GM19395 (cell line): Measurements from ENCODE around the gene SLC16A2.
A peak's percentile ranks its signal among the peaks of the same experiment; 100 is the strongest.

Experiments used
- ATAC-seq: cut with Tn5 transposase; IDR thresholded peaks from one replicate; pipeline ENCODE4 v1.9.1; 2021; ENCODE audit warnings: mild to moderate bottlenecking, moderate library complexity; ENCODE audit not compliant: unreplicated experiment

SLC16A2 gene

DNA sequence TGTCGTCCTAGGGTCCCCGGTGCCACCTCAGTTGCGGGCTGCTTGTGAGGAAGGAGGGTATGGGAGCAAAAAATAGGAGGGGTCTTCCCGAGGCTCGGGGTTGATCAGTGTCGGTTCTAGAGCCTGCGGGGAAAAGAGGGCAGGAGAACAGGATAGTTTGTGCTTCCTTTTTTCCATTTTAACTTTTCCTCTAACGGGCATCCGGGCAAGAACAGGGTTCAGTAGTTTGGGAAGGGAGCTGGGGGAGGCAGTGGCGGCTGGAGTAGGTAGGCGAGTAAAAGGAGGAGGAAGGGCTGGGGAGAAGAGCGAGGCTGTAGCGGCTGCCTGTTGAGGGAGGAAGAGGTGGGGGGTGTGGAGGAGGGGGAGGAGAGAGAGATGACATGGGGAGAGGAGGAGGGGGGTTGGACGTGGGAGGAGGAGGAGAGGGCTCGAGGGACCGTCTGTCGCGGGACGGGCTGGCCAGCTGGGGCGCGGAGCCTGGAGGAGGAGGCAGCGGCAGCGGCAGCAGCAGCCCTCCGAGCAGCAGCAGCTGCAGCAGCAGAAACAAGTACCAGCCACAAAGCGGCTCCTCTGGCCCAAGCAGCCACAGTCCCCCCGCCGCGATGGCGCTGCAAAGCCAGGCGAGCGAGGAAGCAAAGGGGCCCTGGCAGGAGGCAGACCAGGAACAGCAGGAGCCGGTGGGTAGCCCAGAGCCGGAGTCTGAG is at the start of gene SLC16A2:
SLC16A2 (plus strand) TSS at position 458 of the 704 bp plus-strand sequence; CDS start at position 603, 145 bp downstream.
- ATAC-seq: peak; percentile 59

DNA sequence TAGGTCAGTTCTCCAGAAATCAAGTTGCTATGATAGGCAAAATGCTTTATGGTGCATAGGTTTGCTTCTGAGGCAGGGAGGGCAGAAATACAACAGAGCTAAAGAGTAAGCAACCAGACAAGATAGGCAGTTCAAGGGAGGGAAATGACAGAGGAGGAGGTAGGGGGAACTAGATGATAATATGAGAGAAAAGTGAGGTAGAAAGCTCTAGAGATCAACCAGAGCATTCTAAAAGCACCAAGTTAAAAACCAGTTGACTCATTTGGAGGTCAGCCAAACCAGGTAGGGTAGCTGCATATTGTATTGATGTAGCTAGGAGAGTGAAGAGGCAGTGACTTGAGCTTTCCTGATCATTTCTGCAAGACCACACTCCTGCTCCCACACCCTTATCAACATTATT is 49.0 kb upstream of the SLC16A2 start:
- no peak for ATAC-seq

DNA sequence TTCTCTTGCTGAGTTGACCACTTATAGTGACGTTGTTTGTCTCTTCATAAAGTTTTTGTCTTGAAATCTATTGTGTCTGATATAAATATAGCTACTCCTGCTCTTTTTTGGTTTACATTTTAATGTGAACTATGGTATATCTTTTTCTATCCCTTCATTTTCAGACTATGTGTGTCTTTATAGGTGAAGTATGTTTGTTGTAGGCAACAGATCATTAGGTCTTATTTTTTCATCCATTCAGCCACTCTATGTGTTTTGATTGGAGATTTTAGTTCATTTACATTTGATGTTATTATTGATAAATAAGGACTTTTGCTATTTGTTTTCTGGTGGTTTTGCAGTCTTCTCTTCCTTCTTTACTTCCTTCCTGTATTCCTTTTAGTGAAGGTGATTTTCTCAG is 44.0 kb upstream of the SLC16A2 start:
- ATAC-seq: no peak

DNA sequence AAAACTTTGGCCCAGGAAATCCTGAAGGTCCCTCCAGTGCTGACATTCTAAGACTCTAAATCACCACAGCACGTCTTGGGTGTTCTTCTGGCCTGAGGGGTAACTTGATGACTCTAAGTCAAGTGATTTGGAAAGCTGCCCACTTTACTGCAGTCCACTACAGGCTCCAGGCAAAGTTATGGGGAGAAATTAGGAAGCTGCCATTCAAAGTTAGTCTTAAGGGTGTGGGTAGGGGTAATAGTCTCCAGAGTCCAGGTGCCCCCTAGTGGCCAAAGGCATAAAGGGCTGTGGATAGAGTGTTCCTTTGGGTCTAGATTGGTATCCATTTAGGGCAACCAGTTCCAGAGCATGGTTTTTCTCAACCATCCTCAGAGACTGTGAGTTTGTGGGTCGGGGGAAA is 38.7 kb upstream of the SLC16A2 start:
- ATAC-seq: peak; percentile 87

DNA sequence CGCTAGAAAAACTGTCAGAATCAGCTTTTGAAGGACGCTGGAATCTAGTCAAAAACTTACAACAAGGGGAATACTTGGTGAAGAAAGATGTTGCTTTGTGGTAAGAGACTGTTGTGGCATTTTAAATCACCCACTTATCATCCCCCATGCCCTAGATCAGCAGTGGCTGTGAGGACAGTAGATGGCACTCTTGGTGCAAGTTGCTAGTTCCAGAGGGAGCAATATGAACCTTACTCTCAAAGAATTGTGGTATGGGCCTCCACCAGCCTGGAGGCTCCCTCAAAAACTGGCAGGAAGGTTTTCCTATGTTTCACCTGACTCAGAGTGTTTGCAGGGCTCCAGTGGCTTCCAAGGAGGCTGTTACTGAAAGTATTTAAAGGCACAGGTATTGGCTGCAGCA is 37.7 kb upstream of the SLC16A2 start:
- ATAC-seq: no peak

DNA sequence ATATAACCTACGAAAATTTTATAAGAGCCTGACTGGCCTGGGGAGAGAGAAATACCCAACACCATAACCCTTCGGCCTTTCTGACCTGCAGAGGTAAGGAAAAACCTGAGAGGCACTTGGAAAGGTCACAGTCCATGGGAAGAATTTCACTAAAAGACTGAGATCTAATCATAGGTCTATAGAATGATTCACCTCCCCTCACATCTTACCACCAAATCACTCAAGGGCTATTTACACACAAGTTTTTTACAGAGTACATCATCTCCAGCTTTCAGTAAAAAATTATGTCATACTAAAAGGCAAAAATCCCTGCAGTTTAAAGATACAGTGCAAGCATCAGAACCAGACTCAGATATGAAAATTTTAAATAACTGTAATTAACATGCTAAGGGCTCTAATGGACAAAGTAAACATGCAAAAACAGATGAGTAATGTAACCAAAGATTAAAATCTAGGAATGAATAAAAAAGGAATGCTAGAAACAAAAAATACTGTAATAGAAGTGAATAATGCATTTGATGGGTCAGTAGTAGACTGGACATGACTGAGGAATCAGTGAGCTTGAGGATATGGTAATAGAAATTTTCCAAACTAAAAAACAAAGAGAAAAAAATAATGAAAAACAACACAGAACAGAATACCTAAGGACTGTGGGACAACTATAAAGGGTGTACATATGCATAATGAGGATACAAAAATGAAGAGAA is 32.1 kb upstream of the SLC16A2 start:
- ATAC-seq: no peak

DNA sequence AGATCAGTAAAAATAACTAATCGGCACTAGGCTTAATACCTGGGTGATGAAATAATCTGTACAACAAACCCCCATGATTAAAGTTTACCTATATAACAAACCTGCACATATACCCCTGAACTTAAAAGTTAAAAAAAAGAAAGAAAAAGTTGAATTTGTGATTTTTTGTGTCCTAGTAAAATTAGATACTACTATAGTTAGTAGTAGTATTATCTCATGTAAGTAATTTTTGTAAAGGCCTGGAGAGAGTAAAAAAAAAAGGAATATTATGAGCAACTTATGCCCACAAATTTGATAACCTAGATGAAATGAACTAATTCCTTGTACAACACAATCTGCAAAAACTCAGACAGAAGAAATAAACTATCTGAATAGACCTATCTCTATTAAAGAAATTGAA is 25.7 kb upstream of the SLC16A2 start:
- no peak for ATAC-seq

DNA sequence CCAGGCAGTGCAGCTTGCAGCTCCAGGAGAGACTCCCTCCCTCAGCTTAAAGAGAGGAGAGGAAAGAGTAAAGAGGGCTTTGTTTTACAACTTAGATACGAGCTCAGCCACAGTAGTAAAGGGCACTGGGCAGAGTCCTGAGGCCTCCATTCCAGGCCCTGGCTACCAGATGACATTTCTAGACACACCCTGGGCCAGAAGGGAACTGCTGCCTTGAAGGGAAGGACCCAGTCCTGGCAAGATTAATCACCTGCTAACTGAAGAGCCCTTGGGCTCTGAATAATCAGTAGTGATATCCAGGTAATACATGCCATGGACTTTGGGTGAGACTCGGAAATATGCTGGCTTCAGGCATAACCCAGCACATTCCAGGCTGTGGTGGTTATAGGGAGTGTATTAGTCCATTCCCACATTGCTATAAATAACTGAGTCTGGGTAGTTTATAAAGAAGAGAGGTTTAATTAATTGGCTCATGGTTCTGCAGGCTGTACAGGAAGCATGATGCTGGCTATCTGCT is 15.3 kb upstream of the SLC16A2 start:
- no peak for ATAC-seq

DNA sequence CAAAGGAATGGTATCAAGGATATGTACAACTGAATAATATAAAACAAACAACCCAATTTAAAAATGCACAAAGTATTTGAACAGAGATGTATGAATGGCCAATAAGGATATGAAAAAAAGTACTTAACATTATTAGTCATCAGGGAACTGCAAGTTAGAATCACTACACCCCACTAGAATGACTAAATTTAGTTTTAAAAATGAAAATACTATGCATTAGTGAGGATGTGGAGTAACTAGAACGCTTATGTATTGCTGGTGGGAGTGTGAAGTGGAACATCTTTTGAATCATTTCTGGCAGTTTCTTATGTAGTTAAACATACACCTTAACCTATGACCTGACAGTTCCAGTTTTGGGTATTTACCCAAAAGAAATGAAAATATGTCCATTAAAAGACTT is 13.0 kb upstream of the SLC16A2 start:
- peak; percentile 67 for ATAC-seq

DNA sequence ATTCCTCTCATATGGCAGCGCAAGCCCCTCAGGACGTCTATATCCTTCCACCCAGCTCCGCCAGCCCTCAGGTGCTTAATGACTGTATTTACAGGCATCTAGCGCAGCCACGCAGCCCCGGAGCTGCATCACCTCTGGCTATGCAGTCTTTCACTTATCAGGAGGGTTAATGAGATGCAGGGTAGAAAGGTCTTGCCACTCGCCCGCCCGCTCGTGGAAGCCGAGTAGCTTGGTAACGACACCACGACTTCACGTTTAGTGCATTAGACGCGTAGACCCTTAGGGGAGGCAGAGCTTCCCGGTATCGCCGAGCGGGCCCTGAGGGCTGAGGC is 1.5 kb upstream of the SLC16A2 start:
- ATAC-seq: no peak

DNA sequence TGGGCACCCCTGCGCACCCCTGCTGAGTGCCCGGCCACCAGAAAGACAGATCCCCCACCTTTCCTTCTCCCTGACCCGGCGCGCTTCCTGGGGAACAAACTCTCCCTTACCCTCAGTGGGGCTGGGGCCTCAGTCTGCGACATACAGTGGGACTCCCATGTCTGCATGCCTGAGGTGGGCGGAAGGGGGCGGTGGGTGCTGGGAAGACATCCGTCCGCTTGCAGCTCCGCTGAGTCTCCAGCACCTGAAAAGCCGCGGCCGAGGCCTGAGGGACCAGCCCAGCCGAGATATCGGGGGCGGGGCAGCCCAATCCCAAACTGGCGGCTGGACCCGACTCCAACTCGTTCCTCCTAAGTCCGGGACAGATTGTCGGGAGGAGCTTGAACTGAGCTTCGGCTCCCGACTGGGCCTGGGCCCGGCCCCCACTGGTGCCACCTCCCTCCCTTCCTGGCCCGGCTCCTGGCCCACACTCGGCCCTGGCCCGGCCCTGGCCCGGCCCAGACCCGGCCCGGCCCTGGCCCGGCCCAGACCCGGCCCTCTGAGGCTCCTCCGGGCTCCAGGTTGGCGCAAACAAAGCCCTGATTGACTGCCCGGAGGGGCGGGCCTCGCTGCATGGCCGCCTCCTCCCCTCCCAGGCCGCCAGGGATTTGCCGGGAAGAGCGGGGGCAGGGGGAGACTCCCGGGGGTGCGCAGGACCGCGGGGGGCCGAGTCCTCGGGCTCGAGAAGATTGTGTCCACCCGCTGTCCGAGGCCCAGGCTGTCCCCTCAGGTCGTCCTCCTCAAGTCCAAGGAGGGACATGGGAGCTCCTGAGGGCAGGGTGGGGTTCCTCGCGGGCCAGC is 877 bp upstream of the SLC16A2 start:
- no peak for ATAC-seq

DNA sequence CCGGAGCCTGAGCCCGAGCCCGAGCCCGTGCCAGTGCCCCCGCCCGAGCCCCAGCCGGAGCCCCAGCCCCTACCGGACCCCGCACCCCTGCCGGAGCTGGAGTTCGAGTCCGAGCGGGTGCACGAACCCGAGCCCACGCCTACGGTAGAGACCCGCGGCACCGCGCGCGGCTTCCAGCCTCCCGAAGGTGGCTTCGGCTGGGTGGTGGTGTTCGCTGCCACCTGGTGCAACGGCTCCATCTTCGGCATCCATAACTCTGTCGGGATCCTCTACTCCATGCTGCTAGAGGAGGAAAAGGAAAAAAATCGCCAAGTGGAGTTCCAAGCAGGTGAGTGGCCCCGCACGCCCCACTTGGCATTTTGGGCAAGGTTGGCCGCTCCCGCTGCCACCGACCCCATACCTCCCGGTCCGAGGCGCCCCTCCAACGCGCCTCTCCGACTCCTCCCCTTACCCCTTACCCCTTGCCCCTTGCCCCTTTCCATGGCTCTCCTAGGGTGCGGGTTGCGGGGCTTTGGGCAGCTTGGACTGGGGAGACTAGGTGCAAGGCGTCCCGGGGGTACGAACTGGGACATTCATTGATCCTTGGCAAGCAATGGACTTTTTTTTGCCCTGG is 553 bp downstream of the SLC16A2 start:
- no peak for ATAC-seq

DNA sequence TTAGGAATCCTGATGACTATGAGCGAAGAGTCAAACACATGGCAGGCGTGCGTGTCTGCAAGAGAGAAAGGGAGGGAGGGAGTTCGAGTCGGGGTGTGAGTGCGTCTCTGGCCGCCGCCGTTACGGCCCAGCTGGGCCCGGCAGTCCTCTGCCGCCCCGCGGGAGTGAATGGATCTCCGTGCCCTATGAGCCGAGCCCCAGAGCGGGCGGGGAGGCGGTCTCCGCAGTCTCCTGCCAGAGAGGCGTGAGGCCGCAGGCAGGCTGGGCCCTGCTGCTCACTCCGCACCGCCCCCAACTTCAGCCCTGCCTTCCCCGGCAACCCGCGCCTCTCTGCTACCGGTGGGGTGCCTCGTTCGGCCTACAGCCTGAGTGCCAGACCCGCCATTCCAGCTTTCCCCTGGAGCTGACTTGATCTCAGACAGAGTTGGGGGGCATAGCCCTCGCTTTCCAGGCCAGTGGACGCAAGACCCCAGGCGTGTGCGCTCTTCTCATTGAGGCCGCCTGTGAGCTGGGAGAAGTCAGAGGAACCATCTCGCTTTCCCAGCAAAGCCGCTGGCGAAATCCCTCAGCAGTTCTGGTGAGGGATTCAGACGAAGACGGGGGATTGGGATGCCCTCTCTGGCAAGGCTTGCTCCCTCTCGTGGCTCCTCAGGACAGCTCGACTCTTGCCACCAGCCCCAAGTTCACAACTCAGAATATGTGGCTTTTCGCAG is 1.4 kb downstream of the SLC16A2 start:
- ATAC-seq: no peak

DNA sequence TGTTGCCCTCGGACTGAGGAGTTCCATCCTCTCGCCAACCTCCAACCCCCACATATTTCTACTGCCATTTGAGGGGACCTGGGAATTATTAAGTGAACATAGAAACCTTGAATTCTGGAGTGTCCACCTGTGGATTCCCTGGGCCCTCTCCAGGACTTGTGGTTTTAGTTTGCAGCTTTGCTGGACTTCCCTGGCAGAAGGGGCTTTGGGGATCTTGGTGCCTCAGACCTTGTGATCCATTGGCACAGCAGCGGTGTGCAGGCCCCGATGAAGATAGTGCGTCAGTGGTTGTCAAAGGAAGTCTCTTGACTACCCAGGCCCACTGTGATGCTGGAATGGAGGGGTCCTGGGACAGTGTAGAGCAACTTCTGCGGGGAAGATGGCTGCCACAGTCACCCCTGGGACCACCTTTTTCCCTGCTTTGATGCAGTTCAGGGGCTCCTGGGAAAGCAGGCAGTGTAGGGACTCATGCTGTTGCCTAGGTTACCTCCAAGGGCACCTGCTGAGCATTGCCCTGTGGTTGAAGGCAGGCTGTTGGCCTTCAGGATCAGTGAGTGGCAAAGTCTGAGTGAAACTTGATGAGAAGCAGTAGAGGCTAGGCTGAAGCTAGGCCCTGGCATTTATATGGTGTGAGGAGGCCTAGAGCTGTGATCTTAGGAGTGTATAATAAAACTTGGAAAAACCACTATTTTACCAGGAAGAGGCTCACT is 2.2 kb downstream of the SLC16A2 start:
- no peak for ATAC-seq

DNA sequence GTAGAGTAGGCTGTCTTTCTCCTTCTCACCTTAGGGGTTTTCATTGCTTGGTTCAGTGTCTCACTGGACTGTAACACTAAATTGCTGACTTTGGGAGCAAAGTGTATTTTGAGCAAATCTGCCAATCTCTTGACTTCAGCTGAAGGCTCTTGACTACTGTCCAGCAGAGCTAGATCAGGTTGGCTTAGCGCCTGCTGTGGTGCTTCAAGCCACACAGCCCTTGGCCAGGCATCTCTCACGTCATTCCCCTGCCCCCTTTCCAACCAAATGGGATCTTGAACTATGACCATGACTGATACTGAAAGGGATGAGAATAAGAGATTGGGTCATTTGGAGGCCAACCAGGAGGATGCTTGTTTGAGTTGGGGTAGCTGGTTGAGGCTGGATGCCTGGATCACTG is 4.8 kb downstream of the SLC16A2 start:
- no peak for ATAC-seq

DNA sequence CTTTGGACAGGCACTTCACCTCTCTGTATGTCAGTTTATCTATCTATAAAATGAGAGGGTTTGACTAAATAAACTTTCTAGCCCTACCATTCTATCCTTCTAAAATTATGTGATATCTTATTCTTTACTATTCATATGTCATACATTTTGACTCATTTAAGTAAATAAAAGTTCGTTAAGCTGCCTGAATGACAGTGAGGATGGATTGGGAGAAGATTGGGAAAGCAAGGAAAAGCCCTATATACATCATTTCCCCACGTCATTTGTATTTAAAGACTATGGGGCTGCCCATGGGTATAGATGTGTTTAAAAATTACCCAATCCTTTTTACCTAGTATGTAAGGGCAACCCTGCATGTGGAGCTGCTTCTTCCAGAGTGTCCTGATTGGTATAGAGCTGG is 5.3 kb downstream of the SLC16A2 start:
- ATAC-seq: no peak

DNA sequence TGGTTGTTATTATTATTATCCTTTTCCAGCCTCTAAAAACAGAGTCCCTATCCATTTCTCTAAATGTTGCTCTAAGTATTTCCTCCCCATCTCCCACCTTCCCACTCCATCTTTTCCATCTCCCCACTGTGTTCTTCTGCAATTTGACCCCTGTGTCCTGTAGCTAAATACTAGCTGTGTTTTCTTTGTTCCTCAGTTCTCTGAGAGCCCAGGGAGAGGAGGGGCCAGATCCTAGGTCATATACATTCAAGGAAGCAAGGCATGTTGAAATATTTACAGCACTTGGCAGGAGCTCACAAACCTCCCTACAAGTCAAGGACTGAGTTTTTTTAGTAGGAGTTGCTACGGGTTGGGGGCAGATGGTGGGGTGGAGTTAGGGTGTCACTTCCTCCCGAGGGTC is 10.5 kb downstream of the SLC16A2 start:
- no peak for ATAC-seq

DNA sequence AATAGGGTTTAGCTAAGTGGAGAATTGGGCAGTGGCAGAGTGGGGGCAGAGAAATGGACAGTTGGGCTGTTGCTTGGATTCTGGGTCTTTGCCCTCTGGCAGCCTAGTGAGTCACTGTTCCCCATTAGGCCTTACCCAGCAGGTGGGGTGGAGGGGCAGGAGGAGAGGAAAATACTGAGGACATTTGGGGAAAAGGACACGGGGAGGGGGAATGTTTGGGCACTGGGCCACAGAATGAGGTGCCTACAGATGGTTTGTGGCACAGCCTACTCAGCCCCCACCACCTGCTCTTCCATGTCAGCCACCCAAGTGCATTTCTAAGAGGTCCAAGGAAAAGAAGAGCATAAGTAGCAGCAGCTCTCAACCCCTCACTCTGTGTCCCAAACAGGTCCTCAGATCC is 13.0 kb downstream of the SLC16A2 start:
- no peak for ATAC-seq

DNA sequence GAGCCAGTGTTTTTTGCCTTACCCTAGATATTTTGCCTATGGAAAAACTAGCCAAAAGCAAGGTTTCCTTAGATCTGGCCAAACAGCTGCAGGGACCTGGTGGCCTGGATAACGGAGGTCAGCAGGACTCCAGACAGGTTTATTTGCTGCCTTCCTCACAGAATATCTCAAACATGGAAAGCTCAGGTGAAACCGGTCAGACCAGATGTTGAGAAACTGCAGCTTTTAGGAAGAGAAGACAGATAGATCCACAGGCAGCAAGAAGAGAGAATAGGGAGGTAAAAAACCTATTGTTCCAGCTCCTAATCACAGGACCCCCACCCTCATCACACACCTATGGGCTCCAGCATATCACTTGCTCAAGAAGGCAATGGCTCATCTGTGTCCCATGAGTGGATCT is 16.2 kb downstream of the SLC16A2 start:
- no peak for ATAC-seq

DNA sequence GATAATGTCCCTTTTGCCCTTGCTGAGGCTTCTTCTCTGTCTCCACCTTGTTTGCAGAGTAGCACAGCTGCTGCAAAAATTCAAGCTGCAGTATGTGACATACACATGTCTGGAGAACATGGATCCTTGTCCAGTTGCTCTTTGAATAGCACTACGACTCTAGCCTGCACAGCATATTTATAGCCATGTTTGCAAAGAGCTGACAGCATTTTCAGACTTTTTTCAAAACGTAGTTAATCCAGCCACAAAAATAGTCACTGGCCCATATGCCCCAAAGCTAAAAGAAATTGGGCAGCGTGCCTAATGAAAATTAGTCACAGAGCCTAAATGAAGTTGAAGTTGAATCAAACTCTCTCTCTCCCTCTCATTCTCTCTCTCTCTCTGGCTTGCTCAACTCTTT is 17.5 kb downstream of the SLC16A2 start:
- ATAC-seq: no peak
